Tibial nerve (tissue), 4 donors: ENCODE data around the gene MUC2. TPM values are rescaled to one million over a fixed set of nuclear protein-coding genes. Genes with fewer than 3 reads are reported as not detected.

Experiments
- DNase-seq, 2 donors: peaks; one replicate each; pipeline ENCODE4 v3.0.0-alpha.2; 2019; ENCODE audit warnings: low spot score in 2 of 2
- H3K27ac ChIP-seq, 4 donors: fragments of 200-600 bp; sonication (generic) in 3 of 4; one replicate each; pipeline ENCODE4 v1.5.1; 2017 to 2019; ENCODE audit warnings: mild to moderate bottlenecking in 1 of 4
- H3K27me3 ChIP-seq, 2 donors: fragments of 200-600 bp; sonication (generic) in 1 of 2; one replicate each; pipeline versions ENCODE4 v1.5.1 to v1.6.0; 2017 to 2019
- H3K36me3 ChIP-seq, 3 donors: fragments of 200-600 bp; sonication (generic); one replicate each; pipeline ENCODE4 v1.5.1; 2018 to 2019
- H3K4me1 ChIP-seq, 4 donors: fragments of 200-600 bp; sonication (generic) in 3 of 4; one replicate each; pipeline ENCODE4 v1.5.1; 2017 to 2019
- H3K4me3 ChIP-seq, 4 donors: fragments of 200-600 bp; sonication (generic) in 3 of 4; one replicate each; pipeline ENCODE4 v1.5.1; 2017 to 2019; ENCODE audit warnings: mild to moderate bottlenecking in 1 of 4, moderate library complexity in 1 of 4
- H3K9me3 ChIP-seq, 4 donors: fragments of 200-600 bp; sonication (generic) in 3 of 4; one replicate each; pipeline ENCODE4 v1.5.1; 2017 to 2019
- EP300 ChIP-seq, 2 donors: sonication (generic); formaldehyde crosslinking; IDR thresholded peaks; one replicate each; pipeline ENCODE4 v1.6.1; 2017; ENCODE audit warnings: antibody characterized with exemption in 2 of 2, mild to moderate bottlenecking in 1 of 2
- POLR2A ChIP-seq, 2 donors: fragments of 450-650 bp; IDR thresholded peaks; one replicate each; pipeline ENCODE4 v1.6.1; 2017; ENCODE audit warnings: antibody characterized with exemption in 2 of 2, mild to moderate bottlenecking in 2 of 2, moderate library complexity in 2 of 2
- WGBS, 2 donors: methylation state at CpG; one replicate each; pipeline ENCODE4 v1.1.5; 2018; 5-methylcytosine and 5-hydroxymethylcytosine counted together
- total RNA-seq, 4 donors: library from RNA; depleted of rRNA; stranded (reverse); fragments of >200 nt; gene quantifications; one replicate each; pipeline ENCODE4 v1.1.0, GENCODE V29; 2016
- TF ChIP-seq, protein P1 (sequence below), 5 experiments: fragments of 200-600 bp in 3 of 5; fragments of 450-650 bp in 2 of 5; sonication (generic) in 3 of 5; IDR thresholded peaks; one replicate each; pipeline ENCODE4 v1.5.1; 2016 to 2019; ENCODE audit warnings: antibody characterized with exemption in 5 of 5, mild to moderate bottlenecking in 3 of 5, moderate library complexity in 2 of 5

MUC2 gene
- total RNA-seq, 4 donors from 2014 or later, result not detected

DNA sequence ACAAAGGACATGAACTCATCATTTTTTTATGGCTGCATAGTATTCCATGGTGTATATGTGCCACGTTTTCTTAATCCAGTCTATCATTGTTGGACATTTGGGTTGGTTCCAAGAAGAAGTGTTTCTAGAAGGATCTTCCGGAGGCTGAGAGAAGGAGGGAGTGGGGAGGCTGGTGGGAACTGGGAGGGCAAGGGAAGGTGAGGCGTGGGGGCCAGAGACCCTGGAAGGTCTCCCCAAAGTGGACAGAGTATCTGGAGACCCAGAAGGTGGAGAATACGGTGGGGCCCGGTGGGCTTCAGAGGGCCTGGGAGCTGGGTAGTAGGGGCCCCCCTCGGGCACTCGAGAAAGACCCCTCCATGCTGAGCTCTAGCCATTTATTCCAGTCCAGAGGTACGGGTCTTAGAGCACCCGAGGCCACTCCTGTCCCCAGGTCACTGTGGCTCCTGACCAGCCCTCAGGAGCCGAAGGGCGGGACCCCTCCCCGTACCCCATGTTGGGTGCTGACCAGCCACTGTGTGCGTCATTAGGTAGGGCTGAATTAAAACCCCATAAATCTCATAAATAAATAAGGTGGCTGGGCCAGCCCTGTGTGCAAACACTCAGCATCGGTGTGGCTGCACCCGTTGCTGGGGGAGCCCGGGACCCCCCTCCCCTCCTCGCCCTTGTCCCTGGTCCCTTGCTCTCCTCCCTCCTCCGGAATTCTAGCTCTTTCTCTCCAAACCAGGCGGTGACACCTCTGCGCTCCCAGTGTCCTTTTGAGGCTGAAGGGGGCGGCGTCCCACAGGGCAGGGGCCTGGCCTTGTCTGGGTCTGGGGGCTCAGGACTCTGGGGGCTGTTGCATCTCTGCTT lies 44.3 kb downstream of the MUC2 start:
- Histone ChIP-seq H3K36me3 (no peaks in the 10 kb centered on the region), H3K4me1 (no peaks in the 10 kb centered on the region), H3K27ac (no peak overlapping the region), H3K4me3 (no peak overlapping the region), H3K9me3 (no peaks in the 10 kb centered on the region), H3K27me3 (peaks cover 0 to 23% of the 10 kb centered on the region in 2 donors)
- TF ChIP-seq EP300 (IDR thresholded peaks at IDR 0.05) (no peak), POLR2A (IDR thresholded peaks at IDR 0.05) (no peak)
- TF ChIP-seq, protein P1, sequence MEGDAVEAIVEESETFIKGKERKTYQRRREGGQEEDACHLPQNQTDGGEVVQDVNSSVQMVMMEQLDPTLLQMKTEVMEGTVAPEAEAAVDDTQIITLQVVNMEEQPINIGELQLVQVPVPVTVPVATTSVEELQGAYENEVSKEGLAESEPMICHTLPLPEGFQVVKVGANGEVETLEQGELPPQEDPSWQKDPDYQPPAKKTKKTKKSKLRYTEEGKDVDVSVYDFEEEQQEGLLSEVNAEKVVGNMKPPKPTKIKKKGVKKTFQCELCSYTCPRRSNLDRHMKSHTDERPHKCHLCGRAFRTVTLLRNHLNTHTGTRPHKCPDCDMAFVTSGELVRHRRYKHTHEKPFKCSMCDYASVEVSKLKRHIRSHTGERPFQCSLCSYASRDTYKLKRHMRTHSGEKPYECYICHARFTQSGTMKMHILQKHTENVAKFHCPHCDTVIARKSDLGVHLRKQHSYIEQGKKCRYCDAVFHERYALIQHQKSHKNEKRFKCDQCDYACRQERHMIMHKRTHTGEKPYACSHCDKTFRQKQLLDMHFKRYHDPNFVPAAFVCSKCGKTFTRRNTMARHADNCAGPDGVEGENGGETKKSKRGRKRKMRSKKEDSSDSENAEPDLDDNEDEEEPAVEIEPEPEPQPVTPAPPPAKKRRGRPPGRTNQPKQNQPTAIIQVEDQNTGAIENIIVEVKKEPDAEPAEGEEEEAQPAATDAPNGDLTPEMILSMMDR (IDR thresholded peaks at IDR 0.05), result no peak
- DNase-seq, result no peak
- WGBS, 2 donors, result 67 to 81% methylated on average over 19 to 21 of the region's 22 CpGs

DNA sequence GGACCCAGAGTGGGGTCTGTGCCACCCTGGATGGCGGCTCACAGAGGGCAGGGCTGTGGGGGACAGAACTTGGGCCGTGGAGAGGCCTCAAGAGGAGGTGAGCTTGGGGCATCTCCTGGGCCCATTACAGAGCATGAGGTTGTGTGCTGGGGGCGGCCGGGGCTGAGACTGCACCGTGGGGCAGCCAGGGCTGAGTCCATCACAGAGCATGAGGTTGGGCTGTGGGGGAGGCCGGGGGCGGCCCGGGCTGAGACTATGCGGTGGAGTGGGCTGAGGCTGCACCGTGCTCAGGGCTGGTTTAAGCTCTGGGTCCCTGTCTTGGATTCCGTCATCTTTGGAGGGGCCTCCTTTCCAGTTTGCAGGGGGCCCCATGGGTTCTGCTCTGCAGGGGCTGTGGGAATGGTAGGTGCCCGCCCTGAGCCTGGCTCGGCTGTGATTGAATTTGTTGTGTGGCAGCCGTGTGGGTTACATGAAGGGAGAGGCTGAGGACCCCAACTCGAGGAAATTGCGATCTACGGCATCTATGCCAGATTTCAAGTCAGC lies 45.0 kb downstream of the MUC2 start:
- Histone ChIP-seq H3K4me3 (no peak overlapping the region), H3K27ac (no peak overlapping the region), H3K36me3 (no peaks in the 10 kb centered on the region), H3K4me1 (no peaks in the 10 kb centered on the region), H3K9me3 (no peaks in the 10 kb centered on the region), H3K27me3 (peaks cover 0 to 23% of the 10 kb centered on the region in 2 donors)
- no peak for TF ChIP-seq POLR2A (IDR thresholded peaks at IDR 0.05)
- no peak for TF ChIP-seq EP300 (IDR thresholded peaks at IDR 0.05)
- TF ChIP-seq, protein P1 (IDR thresholded peaks at IDR 0.05), result no peak
- no peak for DNase-seq
- WGBS, 2 donors, result 78 to 81% methylated on average over 17 of the region's 17 CpGs

DNA sequence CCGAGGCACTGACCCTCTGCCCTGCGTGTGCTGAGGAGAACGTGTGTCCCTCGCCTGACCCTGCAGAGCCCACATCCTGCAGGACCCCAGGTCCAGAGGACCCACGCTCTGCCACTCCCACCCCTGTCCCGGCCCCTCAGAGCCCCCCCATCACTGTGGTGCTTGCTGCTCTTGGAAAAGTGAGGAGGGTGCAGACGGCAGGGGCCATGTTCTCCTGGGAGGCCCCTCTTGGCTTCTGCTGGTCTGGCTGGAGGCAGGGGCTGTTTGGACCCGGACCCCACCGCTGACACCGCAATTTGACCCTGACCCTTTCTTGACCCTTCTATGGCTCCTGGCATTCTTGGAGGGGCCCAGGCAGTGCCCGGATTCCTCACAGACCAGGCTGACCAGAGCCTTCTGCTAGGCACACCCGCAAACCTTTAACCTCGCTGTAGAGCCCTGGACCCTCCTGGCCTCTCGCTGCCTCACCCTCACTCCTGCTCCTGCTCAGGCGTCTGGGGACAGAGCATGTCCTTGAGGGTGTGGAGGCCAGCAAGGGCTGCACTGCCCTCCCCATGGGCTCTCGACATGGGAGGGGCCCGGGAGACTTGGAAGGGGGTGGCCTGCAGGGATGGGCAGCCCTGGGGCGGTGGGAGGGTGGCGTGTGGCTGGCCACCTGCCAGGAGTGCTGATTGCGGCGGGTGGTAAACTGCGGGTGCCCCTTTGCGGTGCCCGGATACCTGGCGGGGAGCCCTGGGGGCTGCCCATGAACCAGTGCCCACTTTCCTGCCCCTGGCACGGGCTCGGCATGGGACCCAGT lies 46.1 kb downstream of the MUC2 start:
- H3K4me1 ChIP-seq, result no peaks in the 10 kb centered on the region
- WGBS, 2 donors, result 22 to 67% methylated on average over 15 to 19 of the region's 27 CpGs
- H3K4me3 ChIP-seq, result no peak overlapping the region
- H3K9me3 ChIP-seq, result no peaks in the 10 kb centered on the region
- H3K36me3 ChIP-seq, result no peaks in the 10 kb centered on the region
- peaks cover 0 to 23% of the 10 kb centered on the region in 2 donors for H3K27me3 ChIP-seq
- no peak for TF ChIP-seq POLR2A (IDR thresholded peaks at IDR 0.05)
- TF ChIP-seq EP300 (IDR thresholded peaks at IDR 0.05), result no peak
- TF ChIP-seq, protein P1 (IDR thresholded peaks at IDR 0.05), result no peak
- no peak for DNase-seq
- no peak overlapping the region for H3K27ac ChIP-seq

DNA sequence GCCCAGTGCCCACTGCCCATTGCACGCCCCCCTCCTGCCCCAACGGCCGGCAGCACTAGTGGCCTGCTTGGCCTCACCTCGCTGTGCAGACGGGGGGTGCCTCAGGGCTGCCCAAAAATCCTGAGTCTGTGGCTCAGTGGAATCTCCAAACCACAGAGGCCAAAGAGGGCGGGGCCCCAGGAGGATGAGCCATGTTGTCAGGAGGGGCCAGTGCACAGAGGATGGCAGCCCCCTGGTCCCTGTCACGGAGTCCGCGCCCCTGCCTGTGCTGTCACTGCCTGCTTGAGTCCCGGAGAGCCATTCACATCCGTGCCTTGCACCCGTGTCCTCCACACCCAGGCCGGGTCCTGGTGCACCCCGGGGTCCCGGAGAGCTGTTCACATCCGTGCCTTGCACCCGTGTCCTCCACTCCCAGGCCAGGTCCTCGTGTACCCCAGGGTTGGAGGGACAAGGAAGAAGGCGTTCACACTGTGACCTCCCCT lies 46.7 kb downstream of the MUC2 start:
- H3K9me3 ChIP-seq, result no peaks in the 10 kb centered on the region
- TF ChIP-seq EP300 (IDR thresholded peaks at IDR 0.05), result no peak
- TF ChIP-seq POLR2A (IDR thresholded peaks at IDR 0.05), result no peak
- TF ChIP-seq, protein P1 (IDR thresholded peaks at IDR 0.05), result no peak
- 86 to 89% methylated on average over 16 to 19 of the region's 19 CpGs for WGBS, 2 donors
- peaks cover 0 to 23% of the 10 kb centered on the region in 2 donors for H3K27me3 ChIP-seq
- H3K27ac ChIP-seq, result no peak overlapping the region
- no peak for DNase-seq
- H3K36me3 ChIP-seq, result no peaks in the 10 kb centered on the region
- no peak overlapping the region for H3K4me3 ChIP-seq
- H3K4me1 ChIP-seq, result no peaks in the 10 kb centered on the region
